COR-L47 (cell line): ENCODE data around the gene NCAM1.
"Not testable (repeated sequence)": the region's sequence is repeated elsewhere in the genome, so short reads cannot be mapped to it uniquely, and the experiment has no call there.

Experiments used
- DNase-seq: peaks from one replicate; lab custom pipeline; 2025; lab: John Stamatoyannopoulos, UW

Gene NCAM1

DNA sequence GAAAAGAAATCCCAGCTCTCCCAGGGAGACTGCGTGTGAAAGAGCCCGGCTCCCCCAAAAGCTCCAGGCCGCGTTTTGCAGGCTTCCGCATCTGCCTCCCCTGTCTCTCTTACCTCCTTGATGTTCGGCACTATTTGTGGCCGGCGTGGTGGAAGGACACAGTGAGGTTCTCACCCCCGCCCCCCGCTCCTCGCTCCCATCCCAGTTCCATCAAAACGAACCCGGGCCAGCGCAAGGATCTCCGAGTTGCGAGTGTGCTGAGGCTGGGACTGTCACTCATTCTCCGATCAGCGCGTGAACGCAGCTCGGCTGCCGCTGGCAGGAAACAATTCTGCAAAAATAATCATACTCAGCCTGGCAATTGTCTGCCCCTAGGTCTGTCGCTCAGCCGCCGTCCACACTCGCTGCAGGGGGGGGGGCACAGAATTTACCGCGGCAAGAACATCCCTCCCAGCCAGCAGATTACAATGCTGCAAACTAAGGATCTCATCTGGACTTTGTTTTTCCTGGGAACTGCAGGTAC lies at the start of gene NCAM1:
Gene NCAM1 (plus strand): TSS at position 275 of the 523 bp plus-strand sequence.
- DNase-seq: peak; percentile 97

DNA sequence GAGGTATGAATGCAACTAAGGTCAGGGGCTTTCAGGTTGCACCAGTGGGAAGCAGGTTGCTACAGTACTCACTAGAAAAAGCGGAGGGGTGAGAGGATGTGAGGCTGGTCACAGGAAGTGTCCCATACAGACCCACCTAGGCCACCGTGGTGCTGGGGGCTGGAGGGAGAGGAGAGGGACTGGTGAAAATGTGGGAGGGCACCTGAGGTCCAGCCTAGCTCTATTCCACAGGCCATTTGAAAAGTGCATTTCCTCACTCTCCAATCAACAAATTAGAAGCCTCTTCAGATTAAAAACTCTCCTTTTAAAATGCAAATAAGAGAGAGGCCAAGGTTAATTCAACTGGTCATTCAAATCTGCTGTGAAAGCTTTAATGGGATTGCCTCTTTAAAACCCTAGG lies 38.6 kb upstream of the NCAM1 start:
- no peak for DNase-seq

DNA sequence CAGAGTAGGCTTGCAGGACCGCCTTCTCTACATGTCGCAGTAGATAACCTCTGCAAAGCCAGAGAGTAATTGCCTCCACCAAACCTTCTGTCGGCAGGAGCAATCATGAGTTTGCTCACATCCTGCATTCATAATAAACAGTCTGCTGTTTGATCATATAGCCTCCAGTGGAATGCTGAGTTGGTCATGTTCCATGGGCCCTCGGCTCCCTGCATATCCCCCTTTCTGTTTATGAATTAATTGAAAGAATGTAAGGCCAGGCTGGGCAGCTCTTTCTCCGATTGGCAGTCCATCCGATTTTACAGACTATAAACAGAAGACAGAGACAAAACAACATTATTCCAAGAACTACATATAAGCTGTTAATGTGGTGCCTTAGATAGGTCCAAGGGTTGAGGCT lies 36.4 kb upstream of the NCAM1 start:
- not testable (repeated sequence) for DNase-seq

DNA sequence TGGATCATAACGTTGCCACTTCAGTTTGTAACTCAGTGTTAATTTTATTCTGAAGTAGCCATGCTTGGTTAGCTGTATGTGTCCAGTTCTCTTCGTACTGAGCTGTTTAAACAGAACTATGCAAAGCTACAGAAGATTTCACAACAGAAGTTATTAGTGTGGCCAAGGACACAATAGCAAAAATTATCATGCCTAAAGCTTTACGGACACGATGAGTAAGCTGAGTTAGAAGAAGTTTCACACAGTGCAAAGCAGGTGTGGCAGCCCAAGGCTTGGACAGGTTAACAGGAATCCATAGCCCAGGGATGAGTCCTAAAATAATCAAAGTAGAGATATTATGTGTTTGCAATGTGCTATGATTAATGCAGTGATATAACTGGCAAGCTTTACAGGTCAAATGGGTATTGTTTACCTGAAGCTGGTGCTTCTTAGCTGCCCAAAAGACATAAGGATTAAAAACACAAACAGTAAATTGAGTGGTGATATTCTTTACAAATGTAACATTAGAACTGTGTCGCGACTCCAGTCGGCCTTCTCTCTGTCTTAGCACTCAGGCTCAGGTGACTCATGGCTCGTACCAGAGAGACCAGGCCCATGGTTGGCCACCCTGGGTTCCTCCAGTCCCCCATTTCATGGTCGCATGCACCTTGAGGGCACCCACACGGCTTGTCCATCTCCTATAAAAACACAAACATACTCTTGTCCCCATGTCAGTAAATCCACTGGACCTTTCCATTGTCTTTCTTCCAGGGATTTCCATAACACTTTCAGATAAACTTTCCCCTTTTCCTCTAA lies 35.5 kb upstream of the NCAM1 start:
- DNase-seq: no peak

DNA sequence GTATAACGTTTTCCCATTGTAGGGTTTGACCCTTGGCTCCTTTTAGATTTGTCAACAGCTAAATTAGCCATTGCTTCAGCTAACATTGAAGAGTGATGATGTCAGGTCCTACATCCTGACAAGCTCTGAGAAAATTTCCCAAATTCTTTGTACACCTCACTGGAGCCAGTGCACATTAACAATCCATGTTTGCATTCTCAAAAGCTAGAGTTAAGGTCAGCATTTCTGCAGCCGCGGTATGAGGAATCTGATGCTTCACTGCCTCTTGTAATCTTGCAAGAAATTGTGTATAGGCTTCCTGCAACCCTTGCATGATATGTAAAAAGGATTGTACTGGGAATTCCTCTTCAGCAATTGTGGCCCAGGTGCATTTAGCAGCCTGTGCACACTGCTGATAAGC lies 33.1 kb upstream of the NCAM1 start:
- DNase-seq: no peak

DNA sequence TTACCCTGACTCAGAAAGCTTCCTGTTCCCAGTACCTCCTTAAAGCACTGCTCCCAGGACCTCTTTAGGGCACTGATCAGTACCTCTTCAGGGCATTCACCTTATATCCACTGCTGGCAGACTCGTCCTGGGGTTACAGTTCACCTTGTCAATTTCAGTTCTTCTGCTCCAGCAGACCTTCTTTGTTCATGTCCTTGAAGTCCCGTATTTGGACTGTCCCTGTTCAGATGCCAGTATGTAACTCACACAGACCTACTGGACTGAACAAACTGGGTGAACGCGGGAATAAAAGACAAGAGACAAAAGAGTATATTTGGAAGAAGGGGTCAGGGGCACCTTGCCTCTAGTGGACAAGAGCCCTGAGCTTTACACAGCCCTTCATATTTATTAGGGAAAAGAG lies 31.8 kb upstream of the NCAM1 start:
- DNase-seq: no peak

DNA sequence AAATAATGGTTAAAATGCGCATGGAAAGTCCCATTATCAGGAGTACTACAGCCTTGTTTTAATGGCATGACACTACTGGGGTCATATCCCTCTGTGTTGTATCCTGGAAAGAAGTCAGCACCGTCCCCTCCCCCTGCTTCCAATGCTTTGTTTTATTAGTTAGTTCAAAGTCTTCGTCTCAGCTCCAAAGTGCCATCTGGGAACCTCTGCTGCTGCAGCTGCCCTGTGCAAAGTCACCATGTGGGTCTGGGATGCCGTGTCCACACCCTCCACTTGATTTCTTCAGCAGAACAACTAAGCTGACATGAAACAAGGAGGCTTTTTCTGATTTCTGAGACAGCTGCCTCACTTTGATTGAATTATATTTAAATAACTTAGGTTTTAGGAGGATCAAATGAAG lies 29.5 kb upstream of the NCAM1 start:
- no peak for DNase-seq

DNA sequence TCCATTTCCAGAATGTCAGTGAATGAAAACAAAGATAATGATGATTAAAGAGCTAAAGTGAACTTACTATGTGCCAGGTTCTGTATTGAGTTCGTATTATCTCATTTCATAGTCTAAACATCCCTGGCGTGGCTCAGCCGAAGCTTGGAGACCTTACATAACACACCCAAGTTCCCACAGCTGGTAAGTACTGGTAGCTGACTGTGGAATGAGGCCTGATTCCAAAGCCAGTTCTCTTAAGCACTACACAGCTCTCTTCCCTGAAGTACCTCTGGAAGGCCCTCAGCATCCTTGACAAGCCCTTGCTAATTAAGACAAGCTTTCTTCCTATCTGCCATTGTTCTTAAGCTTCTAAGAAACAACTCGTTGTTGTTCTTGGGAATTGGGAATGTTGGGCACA lies 28.6 kb upstream of the NCAM1 start:
- no peak for DNase-seq

DNA sequence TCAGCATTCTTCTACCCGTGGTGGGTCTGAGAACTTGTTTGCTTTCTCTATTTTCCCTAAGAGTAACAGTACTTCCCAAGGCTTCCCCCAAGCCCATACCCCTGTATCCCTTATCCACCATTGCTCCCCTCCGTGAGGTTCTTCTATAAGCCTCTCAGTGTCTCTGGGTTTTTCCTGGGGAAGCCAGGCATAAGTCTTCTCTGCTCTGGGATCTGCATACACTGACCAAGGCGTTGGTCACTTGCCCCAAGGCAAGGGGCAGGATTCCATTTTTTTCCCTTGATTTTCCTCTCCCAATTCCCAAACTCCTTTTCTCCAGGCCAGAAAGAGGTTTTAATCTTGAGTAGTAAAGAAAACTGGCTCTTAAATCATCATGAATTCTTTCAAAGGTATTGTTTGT lies 27.2 kb upstream of the NCAM1 start:
- DNase-seq: no peak

DNA sequence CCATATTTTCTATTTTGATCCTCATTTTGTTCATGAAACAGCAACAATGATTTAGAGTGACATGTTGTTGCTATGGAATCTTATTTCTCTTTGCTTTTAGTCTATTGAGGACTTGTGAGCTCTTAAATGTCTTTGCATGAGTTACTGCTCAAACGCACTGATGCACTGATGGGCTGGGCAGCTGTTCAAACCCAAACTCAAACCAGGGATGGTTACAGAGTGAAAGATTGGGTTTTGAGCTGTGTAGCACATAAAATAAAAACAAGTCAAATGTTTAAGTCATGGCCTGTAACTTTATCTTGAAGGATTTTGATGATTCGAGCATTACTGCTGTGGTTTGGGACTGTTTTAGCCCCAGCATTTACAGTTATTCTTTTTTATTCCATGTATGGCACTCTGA lies 20.1 kb upstream of the NCAM1 start:
- DNase-seq: no peak

DNA sequence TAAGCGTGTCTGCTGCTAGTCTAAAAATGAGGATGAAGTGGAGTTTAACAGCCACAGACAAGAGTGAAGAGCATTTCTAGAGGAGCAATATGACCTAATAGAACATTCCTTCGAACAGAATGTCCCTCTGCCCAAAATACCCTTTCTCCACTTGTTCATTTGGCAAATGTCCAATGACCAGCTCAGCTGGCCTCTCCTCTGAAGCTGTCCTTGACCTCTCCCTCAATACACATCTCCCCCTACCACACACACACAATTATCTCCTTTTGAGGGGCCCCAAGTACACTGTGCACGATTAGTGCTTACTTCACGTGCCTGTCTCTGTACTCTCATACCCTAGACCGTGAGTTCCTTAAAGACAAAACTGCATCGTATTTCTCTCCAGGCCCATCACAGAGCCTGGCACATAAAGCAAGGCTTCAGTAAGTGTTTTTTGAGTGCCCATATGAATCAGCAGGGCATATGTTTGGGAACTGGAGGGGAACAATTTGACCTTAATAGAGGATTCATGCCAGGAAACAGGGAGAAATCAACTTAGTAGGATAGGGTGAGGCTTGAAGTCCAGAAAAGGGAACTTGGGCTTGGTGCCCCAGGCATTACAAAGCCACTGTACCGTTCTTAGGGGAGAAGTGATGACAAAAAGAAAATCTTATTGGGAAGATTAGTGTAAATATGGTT lies 18.1 kb upstream of the NCAM1 start:
- no peak for DNase-seq

DNA sequence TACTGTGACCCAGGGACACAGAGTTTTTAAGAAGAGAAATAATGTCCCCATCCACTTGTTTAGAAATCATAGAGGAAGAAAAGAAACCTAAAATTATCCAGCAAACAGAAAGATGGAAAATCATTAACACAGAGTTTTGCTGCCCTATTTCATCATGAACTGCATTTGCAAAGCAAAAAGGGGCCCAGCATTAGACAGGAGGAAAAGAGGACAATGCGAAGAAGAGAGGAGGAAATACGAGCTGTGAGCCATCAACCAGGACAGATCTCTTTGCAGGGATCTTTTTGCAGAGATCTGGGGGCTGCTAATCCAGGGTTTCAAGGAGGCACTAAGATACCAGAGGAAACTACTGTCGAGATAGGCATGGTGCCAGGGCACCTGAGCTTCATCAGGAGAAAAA lies 14.4 kb upstream of the NCAM1 start:
- DNase-seq: no peak

DNA sequence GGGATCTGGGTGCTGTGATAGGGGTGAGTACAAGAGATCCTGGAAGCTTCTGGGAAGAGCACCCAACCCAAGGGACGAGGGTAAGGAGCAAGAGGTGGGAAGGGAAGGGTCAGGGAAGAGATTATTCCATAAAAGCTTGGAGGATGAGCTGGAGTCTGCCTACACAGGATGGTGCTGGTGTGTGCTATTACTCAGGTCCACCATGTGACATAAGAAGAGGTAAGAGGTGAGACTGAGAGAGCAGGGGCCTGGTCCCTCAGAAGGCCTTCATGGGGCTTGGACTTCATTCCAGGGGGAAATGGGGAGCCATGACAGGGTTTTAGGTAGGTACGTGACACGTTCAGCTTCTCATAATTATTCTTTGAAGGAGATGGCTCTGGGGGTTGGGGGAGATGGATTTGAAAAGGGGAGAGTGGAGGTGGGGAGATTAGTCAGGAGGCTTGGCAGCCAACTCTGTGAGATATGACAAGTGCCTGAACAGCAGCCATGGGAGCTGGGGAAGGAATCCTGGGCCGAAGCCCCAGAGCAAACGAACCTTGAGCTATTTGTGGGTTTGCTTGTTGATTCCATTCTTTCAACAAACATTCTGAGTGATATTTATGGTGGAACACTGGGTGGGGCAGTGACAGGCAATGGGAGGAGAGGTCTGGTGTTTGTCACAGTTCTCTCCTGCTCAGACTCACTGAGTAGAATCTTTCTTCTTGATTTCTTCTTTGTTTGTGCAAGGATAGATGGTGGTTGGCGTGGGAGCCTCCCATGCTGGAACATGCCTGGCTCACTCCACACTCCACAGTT lies 11.2 kb upstream of the NCAM1 start:
- DNase-seq: no peak

DNA sequence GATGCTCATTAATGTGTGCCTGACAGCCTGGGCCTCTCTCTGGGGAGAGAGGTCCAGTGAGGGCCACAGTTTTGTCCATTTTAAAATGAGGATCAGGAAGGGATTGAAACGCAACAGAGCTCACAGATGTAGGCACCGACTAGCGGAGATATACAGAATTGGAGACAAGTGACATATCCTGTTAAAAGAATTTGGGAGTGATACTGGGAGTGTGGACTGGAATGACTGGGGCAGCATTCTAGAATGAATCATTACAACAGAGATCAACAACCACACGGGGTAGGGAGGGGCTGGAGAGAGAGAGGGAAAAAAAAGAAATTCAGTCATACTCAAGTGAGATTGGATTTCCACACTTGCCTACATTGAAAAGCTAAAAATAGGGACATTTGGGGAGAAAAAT lies 2.5 kb upstream of the NCAM1 start:
- DNase-seq: no peak

DNA sequence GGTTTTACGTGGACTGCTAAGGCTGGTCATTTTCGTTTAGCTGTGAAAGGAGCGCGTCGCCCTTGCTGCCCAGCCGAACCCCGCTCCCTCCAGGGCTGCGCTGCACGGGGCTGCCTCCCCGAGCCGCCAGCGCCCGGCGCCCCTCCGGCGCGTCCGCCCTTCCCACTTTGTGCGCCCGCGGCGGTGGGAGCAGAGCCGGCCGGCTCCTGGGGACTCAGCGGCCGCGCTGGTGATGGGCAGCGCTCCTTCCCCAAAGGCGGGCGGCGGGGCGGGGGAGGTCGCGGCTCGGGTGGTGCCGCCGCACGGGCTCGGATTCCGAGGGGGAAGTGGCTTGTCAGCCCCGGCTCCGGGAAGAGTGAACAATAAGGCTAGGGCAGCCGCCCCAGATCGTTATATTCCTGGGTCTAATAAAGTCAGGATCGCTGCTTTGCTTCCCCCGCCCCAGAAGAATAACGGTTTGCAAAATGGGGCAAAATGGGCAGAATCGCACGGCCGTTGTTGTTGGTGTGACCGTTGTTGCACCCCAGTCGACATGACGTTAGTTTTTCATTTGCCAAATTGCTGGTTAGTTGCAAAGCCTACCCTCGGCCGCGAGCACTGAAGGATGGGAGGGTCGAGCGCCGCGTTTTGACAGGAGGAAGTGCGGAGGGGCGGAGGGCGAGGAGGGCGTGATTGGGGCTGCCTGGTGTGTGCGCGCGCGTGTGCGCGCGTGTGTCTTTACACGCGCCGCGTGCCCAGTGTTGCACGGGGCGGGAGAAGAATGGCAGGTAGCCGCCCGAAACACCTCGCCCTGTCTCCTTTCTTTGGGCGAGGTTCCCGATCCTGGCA lies 745 bp downstream of the NCAM1 start:
- peak; percentile 46 for DNase-seq

DNA sequence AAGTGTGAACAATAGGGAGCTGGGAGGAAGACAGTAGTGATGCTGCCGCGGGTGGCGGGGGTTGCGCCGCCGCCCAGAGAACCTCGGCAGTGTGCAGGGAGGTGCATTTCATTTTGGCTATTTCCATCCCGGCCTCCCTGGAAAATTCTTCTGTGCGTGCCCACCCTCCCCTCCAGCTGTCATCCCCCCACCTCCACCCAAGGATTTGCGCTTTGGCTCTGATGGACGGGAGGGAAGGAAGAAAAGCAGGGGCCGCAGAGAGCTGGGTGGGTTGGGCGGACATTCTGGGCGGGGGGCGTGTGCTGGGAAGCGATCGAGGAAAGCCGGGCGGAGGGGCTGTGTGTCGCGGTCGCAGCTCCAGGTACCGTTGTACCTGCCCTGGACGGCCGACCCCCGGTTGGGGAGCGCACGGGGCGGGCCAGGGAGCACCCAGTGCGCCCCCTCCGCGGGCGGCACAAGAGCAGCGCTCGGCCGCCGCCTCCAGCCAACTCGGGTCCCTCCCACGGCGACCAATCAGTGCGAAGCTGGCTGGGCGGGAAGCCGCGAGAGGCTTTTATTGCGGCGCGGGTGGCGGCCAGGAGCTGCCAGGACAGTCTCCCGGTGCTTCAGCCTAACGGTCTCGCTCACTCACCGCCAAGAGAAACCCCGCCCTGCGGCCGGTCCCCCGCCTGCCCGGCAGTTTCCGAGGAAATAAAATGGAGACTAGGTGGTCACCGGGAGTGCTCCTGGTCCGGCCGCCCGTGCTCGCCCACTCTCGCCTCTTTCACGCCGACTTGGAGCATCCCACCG lies 1.6 kb downstream of the NCAM1 start:
- peak; percentile 90 for DNase-seq

DNA sequence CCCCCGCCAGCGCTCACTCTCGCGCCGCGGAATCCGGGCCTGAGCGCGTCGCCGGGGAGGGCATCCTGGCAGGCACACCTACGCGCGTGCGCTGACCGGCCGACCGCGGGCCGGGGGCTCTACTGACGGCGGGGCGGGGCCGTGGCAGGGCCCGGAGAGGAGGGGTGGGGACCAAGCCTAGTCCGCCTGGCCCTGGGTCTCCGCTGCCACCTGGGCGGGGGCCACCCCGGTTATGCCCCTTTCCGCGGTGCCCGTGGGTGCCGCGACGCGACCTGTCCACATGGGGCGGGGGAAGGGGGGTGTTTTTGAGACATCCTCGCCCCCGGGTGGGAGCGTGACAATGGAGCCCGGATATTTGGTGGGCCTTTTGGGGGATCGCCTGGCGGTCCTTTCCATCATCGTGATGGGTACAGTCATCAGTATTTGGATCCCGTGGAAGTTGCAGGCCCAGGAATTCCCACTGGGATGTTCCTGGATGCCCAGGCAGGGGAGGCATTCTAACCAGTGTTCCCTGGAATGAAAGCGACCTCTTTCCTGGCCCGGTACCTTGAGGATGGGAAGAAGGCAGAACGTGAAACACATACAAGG lies 2.2 kb downstream of the NCAM1 start:
- DNase-seq: peak; percentile 77

DNA sequence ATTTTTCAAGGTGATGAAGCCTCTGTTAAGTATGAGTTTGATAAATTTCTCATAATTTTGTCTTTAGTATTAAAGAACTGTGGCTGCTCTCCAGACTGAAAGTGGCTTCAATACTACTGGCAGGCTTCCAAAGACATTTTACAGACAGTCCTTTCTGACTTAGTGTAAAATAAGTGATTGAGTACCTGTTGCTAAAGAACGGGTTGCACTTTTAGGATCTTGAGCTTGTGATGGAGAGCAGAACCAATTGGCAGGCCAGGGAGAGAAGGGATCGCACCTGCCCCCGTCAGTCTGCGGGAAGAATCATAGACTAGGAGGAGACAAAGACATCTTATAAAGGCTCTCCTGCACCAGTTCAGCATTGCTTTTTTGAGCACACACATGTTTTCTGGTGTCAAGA lies 4.4 kb downstream of the NCAM1 start:
- peak; percentile 33 for DNase-seq

DNA sequence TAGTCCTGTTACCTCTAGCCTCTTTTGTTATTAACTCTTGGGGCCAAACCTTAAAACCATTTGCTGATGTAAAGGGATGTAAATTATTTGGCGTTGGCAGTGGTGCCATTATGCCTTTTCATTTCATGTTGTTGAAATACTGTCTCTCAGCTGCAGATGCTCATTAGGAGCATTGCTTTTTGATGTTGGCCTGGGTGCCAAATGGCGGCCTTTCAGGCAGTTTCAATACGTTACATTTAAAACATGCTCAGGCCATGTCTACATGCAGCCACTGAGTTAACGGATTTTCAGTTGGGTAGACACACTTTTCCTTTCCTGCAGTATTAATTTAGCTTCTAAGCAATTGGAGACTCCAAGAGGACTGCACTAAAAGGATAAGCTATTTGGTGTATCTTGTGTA lies 5.3 kb downstream of the NCAM1 start:
- no peak for DNase-seq

DNA sequence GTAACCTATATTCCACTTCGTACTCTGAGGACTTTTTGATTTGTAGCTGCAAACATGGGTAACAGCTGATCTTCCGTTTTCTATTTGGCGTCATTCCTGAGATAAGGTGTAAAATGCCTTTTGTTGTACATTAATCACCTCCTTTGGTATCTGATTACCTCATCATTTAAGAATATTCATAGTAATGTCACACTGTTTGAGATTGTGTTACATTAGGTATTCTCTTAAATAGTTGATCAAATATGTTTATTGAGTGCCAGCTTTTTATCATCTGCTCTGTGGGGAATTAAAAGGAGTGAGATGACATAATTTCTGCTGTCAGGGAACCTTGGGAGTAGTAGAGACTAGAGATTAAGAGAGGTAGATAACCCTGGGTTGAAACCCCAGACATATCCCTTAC lies 5.9 kb downstream of the NCAM1 start:
- DNase-seq: no peak
